ENCODE data around the gene PYY.

The PYY gene

GRCh38 chr17:44000871-44001460 is 47.2 kb upstream of the PYY start:
- H3K4me3 ChIP-seq (replicated peaks; ENCODE audit: insufficient read depth, low read length), result no peak overlapping the region
- TF ChIP-seq, protein P1, sequence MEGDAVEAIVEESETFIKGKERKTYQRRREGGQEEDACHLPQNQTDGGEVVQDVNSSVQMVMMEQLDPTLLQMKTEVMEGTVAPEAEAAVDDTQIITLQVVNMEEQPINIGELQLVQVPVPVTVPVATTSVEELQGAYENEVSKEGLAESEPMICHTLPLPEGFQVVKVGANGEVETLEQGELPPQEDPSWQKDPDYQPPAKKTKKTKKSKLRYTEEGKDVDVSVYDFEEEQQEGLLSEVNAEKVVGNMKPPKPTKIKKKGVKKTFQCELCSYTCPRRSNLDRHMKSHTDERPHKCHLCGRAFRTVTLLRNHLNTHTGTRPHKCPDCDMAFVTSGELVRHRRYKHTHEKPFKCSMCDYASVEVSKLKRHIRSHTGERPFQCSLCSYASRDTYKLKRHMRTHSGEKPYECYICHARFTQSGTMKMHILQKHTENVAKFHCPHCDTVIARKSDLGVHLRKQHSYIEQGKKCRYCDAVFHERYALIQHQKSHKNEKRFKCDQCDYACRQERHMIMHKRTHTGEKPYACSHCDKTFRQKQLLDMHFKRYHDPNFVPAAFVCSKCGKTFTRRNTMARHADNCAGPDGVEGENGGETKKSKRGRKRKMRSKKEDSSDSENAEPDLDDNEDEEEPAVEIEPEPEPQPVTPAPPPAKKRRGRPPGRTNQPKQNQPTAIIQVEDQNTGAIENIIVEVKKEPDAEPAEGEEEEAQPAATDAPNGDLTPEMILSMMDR (IDR thresholded peaks at IDR 0.05; ENCODE audit: insufficient read depth, low read length), result no peak
- TF ChIP-seq, protein P2, sequence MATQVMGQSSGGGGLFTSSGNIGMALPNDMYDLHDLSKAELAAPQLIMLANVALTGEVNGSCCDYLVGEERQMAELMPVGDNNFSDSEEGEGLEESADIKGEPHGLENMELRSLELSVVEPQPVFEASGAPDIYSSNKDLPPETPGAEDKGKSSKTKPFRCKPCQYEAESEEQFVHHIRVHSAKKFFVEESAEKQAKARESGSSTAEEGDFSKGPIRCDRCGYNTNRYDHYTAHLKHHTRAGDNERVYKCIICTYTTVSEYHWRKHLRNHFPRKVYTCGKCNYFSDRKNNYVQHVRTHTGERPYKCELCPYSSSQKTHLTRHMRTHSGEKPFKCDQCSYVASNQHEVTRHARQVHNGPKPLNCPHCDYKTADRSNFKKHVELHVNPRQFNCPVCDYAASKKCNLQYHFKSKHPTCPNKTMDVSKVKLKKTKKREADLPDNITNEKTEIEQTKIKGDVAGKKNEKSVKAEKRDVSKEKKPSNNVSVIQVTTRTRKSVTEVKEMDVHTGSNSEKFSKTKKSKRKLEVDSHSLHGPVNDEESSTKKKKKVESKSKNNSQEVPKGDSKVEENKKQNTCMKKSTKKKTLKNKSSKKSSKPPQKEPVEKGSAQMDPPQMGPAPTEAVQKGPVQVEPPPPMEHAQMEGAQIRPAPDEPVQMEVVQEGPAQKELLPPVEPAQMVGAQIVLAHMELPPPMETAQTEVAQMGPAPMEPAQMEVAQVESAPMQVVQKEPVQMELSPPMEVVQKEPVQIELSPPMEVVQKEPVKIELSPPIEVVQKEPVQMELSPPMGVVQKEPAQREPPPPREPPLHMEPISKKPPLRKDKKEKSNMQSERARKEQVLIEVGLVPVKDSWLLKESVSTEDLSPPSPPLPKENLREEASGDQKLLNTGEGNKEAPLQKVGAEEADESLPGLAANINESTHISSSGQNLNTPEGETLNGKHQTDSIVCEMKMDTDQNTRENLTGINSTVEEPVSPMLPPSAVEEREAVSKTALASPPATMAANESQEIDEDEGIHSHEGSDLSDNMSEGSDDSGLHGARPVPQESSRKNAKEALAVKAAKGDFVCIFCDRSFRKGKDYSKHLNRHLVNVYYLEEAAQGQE (IDR thresholded peaks at IDR 0.05; ENCODE audit: insufficient replicate concordance, low read depth), result no peak
- no peak for TF ChIP-seq SPI1 (IDR thresholded peaks at IDR 0.05; ENCODE audit: borderline replicate concordance, low read depth)
- TF ChIP-seq POLR2AphosphoS5 (IDR thresholded peaks at IDR 0.05; ENCODE audit: low read depth), result no peak
- no peak for TF ChIP-seq GABPA (IDR thresholded peaks at IDR 0.05; ENCODE audit: low read depth)
- no peak overlapping the region for H3K27ac ChIP-seq (replicated peaks)
- peaks cover 34% of the 10 kb centered on the region for H3K27me3 ChIP-seq (ENCODE audit: insufficient read depth, poor library complexity, severe bottlenecking)
- no peak for DNase-seq (ENCODE audit: low read depth in 1 of 2, low spot score in 1 of 2)

DNA sequence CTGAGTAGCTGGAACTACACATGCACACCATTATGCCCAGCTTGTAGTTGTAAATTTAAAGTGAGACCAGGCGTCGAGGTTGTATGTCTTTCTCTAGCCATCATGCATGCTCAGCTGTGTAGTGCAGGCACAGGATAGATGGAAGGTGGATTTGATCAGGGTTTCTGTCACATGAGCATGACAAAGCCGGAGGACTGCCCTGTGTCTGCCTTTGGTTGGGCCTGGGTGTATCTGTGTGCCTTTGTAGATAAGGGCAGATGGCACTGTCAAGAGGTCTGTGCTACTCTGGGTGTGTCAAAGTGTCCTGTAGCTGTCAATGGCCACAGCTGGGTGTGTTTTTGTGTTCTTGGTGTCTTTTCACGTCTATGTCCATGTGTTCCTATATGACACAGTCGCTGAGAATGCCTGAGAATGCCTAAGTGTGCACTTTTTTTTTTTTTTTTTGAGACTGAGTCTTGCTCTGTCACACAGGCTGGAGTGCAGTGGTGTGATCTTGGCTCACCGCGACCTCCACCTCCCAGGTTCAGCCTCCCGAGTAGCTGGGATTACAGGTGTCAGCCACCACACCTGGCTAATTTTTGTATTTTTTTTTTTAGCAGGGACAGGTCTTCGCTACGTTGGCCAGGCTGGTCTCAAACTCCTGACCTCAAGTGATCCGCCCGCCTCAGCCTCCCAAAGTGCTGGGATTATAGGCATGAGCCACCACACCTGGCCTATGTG is 46.6 kb upstream of the PYY start:
- Histone ChIP-seq H3K27ac (replicated peaks) (no peak overlapping the region), H3K4me3 (replicated peaks; ENCODE audit: insufficient read depth, low read length) (no peak overlapping the region), H3K27me3 (ENCODE audit: insufficient read depth, poor library complexity, severe bottlenecking) (peaks cover 31% of the 10 kb centered on the region)
- DNase-seq (ENCODE audit: low read depth in 1 of 2, low spot score in 1 of 2), result no peak
- TF ChIP-seq GABPA (IDR thresholded peaks at IDR 0.05; ENCODE audit: low read depth), result no peak
- no peak for TF ChIP-seq SPI1 (IDR thresholded peaks at IDR 0.05; ENCODE audit: borderline replicate concordance, low read depth)
- TF ChIP-seq, protein P2 (IDR thresholded peaks at IDR 0.05; ENCODE audit: insufficient replicate concordance, low read depth), result no peak
- TF ChIP-seq, protein P1 (IDR thresholded peaks at IDR 0.05; ENCODE audit: insufficient read depth, low read length), result no peak

GRCh38 chr17:43999024-43999423 is 45.3 kb upstream of the PYY start:
- no peak overlapping the region for H3K4me3 ChIP-seq (replicated peaks; ENCODE audit: insufficient read depth, low read length)
- TF ChIP-seq, protein P1 (IDR thresholded peaks at IDR 0.05; ENCODE audit: insufficient read depth, low read length), result no peak
- TF ChIP-seq, protein P2 (IDR thresholded peaks at IDR 0.05; ENCODE audit: insufficient replicate concordance, low read depth), result no peak
- TF ChIP-seq GABPA (IDR thresholded peaks at IDR 0.05; ENCODE audit: low read depth) (no peak), POLR2AphosphoS5 (IDR thresholded peaks at IDR 0.05; ENCODE audit: low read depth) (no peak), SPI1 (IDR thresholded peaks at IDR 0.05; ENCODE audit: borderline replicate concordance, low read depth) (no peak)

More at GRCh38 chr17:43999024-43999423, 45.3 kb upstream of the PYY start:
- Histone ChIP-seq H3K27ac (replicated peaks) (no peak overlapping the region), H3K27me3 (ENCODE audit: insufficient read depth, poor library complexity, severe bottlenecking) (peaks cover 35% of the 10 kb centered on the region)
- no peak for DNase-seq (ENCODE audit: low read depth in 1 of 2, low spot score in 1 of 2)

Measured in HL-60 (cell line).